HepG2 (cell line): ENCODE measurements around the gene ENTPD2. TPM values are rescaled to one million over a fixed set of nuclear protein-coding genes. Genes with fewer than 3 reads are reported as not detected.

Source experiments
- BCL6 ChIP-seq: IDR thresholded peaks from 2 replicates; pipeline ENCODE4 v1.6.1; 2016; ENCODE audit warnings: missing genetic modification reagents, missing compliant biosample characterization
- E2F5 ChIP-seq: sonication (generic); formaldehyde crosslinking; conservative IDR thresholded peaks from 2 replicates; pipeline ENCODE4 v1.4.0; 2020; ENCODE audit warnings: missing genetic modification reagents
- ETV5 ChIP-seq: IDR thresholded peaks from 2 replicates; pipeline ENCODE4 v1.6.1; 2018; ENCODE audit warnings: missing biosample characterization, missing genetic modification reagents, inconsistent platforms, borderline replicate concordance
- PHB2 ChIP-seq: fragments of 450-650 bp; IDR thresholded peaks from 2 replicates; pipeline ENCODE4 v1.6.1; 2018; ENCODE audit not compliant: partially characterized antibody
- SRSF1 ChIP-seq: fragments of 200-400 bp; formaldehyde crosslinking; optimal IDR thresholded peaks from 2 replicates; pipeline ENCODE3; 2017; ENCODE audit warnings: mild to moderate bottlenecking, low read depth, low read length, moderate library complexity
- TOE1 ChIP-seq: sonication (generic); formaldehyde crosslinking; IDR thresholded peaks from 2 replicates; pipeline ENCODE4 v1.4.0; 2020; ENCODE audit warnings: mild to moderate bottlenecking, missing genetic modification reagents
- ZKSCAN8 ChIP-seq: IDR thresholded peaks from 2 replicates; pipeline ENCODE4 v1.6.1; 2016; ENCODE audit warnings: borderline replicate concordance, missing genetic modification reagents, missing compliant biosample characterization
- ZNF17 ChIP-seq: sonication (generic); formaldehyde crosslinking; IDR thresholded peaks from 2 replicates; pipeline ENCODE4 v1.5.0; 2020; ENCODE audit warnings: mild to moderate bottlenecking, missing genetic modification reagents
- ZNF20 ChIP-seq: sonication (generic); formaldehyde crosslinking; IDR thresholded peaks from 2 replicates; pipeline ENCODE4 v1.4.0; 2020; ENCODE audit warnings: mild to moderate bottlenecking, moderate library complexity, missing genetic modification reagents
- ZNF274 ChIP-seq: sonication (generic); formaldehyde crosslinking; IDR thresholded peaks from 2 replicates; pipeline ENCODE4 v1.5.1; 2020; ENCODE audit warnings: mild to moderate bottlenecking, missing genetic modification reagents
- ZNF34 ChIP-seq: sonication (generic); formaldehyde crosslinking; IDR thresholded peaks from 2 replicates; pipeline ENCODE4 v1.4.0; 2020; ENCODE audit warnings: mild to moderate bottlenecking, missing genetic modification reagents, borderline replicate concordance
- ZNF362 ChIP-seq: sonication (generic); formaldehyde crosslinking; IDR thresholded peaks from 2 replicates; pipeline ENCODE4 v1.4.0; 2020; ENCODE audit warnings: missing genetic modification reagents, mild to moderate bottlenecking, borderline replicate concordance
- polyA plus RNA-seq, 8 experiments: library from polyadenylated mRNA; depleted of rRNA in 3 of 8; stranded (reverse) in 7 of 8; unstranded in 1 of 8; fragments of >200 nt; fragmentation: Illumina TruSeq in 4 of 8; extraction: Trizol in 4 of 8; gene quantifications; 2 replicates each; pipeline versions ENCODE4 v1.2.1 to v1.2.3, GENCODE V29; 2011 to 2016; ENCODE audit warnings: low read depth in 4 of 8, missing spikeins in 1 of 8, mixed read lengths in 1 of 8; ENCODE audit not compliant: insufficient read depth in 1 of 8
- total RNA-seq, 5 experiments: library from RNA; depleted of rRNA; stranded (reverse); fragments of >200 nt; fragmentation: Illumina TruSeq; extraction: Trizol; gene quantifications; 2 replicates each; pipeline ENCODE4 v1.2.3, GENCODE V29; 2016; ENCODE audit warnings: low read depth in 1 of 5
- TF ChIP-seq, protein P1 (sequence below), 2 experiments: fragments of 450-650 bp in 1 of 2; sonication (generic) in 1 of 2; formaldehyde crosslinking in 1 of 2; IDR thresholded peaks; 2 replicates each; pipeline versions ENCODE4 v1.6.1 to v1.8.0; 2016 to 2022; ENCODE audit warnings: antibody characterized with exemption in 1 of 2, mild to moderate bottlenecking in 1 of 2, missing genetic modification reagents in 1 of 2
- TF ChIP-seq, protein P2 (sequence below): sonication (generic); formaldehyde crosslinking; IDR thresholded peaks from 2 replicates; pipeline ENCODE4 v1.4.0; 2020; ENCODE audit warnings: mild to moderate bottlenecking, missing genetic modification reagents

The ENTPD2 gene
- total and polyA plus RNA-seq, 2 of the 13 experiments (the other 11 are each of a cell fraction or from before 2014, with no cell fraction given) = 0.95 to 3.2 TPM

GRCh38 chr9:137055385-137056364 is 1.8 kb upstream of the ENTPD2 start (continued):
- TF ChIP-seq ZNF362 (peak; percentile 53; the same call in 1 of the 2 replicates), PHB2 (no peak), ZNF20 (no peak), SRSF1 (no peak), BCL6 (CRISPR knock-in tag) (peak; percentile 60), ZNF34 (CRISPR knock-in tag) (no peak), ZNF17 (CRISPR knock-in tag) (no peak), ZNF274 (0 out of 2 replicates have a peak, but pooled peaks have one; percentile 59), TOE1 (CRISPR knock-in tag) (no peak), ETV5 (peak; percentile 62; the same call in 1 of the 2 replicates), E2F5 (no peak), ZKSCAN8 (CRISPR knock-in tag) (no peak)
- TF ChIP-seq, protein P1, sequence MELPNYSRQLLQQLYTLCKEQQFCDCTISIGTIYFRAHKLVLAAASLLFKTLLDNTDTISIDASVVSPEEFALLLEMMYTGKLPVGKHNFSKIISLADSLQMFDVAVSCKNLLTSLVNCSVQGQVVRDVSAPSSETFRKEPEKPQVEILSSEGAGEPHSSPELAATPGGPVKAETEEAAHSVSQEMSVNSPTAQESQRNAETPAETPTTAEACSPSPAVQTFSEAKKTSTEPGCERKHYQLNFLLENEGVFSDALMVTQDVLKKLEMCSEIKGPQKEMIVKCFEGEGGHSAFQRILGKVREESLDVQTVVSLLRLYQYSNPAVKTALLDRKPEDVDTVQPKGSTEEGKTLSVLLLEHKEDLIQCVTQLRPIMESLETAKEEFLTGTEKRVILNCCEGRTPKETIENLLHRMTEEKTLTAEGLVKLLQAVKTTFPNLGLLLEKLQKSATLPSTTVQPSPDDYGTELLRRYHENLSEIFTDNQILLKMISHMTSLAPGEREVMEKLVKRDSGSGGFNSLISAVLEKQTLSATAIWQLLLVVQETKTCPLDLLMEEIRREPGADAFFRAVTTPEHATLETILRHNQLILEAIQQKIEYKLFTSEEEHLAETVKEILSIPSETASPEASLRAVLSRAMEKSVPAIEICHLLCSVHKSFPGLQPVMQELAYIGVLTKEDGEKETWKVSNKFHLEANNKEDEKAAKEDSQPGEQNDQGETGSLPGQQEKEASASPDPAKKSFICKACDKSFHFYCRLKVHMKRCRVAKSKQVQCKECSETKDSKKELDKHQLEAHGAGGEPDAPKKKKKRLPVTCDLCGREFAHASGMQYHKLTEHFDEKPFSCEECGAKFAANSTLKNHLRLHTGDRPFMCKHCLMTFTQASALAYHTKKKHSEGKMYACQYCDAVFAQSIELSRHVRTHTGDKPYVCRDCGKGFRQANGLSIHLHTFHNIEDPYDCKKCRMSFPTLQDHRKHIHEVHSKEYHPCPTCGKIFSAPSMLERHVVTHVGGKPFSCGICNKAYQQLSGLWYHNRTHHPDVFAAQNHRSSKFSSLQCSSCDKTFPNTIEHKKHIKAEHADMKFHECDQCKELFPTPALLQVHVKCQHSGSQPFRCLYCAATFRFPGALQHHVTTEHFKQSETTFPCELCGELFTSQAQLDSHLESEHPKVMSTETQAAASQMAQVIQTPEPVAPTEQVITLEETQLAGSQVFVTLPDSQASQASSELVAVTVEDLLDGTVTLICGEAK (IDR thresholded peaks at IDR 0.05) = no peak
- TF ChIP-seq, protein P1 (CRISPR knock-in tag; IDR thresholded peaks at IDR 0.05) = peak; percentile 32; the same call in 1 of the 2 replicates
- TF ChIP-seq, protein P2, sequence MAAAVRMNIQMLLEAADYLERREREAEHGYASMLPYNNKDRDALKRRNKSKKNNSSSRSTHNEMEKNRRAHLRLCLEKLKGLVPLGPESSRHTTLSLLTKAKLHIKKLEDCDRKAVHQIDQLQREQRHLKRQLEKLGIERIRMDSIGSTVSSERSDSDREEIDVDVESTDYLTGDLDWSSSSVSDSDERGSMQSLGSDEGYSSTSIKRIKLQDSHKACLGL (CRISPR knock-in tag) = no peak; the same call in 1 of the 2 replicates
